Bronchial epithelial cell (primary cell): ENCODE measurements around the gene MPV17L. TPM values are rescaled to one million over a fixed set of nuclear protein-coding genes. Genes with fewer than 3 reads are reported as not detected.

ENCODE experiments used
- DNase-seq: peaks from one replicate; pipeline ENCODE4 v3.0.0-alpha.2; 2010; ENCODE audit warnings: low read depth
- FAIRE-seq: peaks from 2 replicates; lab custom pipeline; 2011; peaks lifted over from hg19 to GRCh38; lab: Jason Lieb, UNC
- H3K27me3 ChIP-seq: 2 replicates; pipeline ENCODE4 v1.5.1; 2011; ENCODE audit warnings: low read length; ENCODE audit not compliant: control insufficient read depth, insufficient read depth
- H3K36me3 ChIP-seq: 2 replicates; pipeline ENCODE4 v1.5.1; 2011; ENCODE audit warnings: low read length; ENCODE audit not compliant: control insufficient read depth, insufficient read depth
- H3K4me3 ChIP-seq: 2 replicates; pipeline ENCODE4 v1.5.1; 2011; ENCODE audit warnings: mild to moderate bottlenecking, low read depth, low read length, control low read depth
- total RNA-seq: library from RNA; depleted of rRNA; stranded (reverse); fragments of >200 nt; gene quantifications from 2 replicates; pipeline ENCODE4 v1.2.1, GENCODE V29; 2014
- TF ChIP-seq, protein P1 (sequence below): IDR thresholded peaks from 2 replicates; pipeline ENCODE4 v1.5.1; 2011; ENCODE audit warnings: mild to moderate bottlenecking, moderate library complexity, low read length, control low read depth, inconsistent platforms; ENCODE audit not compliant: insufficient read depth, severe bottlenecking

The MPV17L gene
- total RNA-seq, 1 donor from 2014 or later: 0.53 TPM

DNA sequence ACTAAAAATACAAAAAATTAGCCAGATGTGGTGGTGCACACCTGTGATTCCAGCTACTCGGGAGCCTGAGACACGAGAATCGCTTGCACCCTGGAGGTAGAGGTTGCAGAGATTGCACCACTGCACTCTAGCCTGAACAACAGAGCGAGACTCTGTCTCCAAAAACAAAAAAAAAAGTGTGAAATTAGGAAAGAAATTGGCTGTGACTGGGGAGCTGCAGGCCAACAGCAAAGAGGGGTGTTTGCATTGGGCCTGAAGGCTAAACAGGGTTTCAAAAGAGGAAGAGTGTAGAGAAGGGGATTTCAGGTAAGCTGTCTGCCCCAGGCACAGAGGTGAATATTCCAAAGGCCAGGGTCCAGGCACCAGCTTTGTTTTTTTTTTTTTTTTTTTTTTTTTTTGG lies 48.2 kb downstream of the MPV17L start:
- H3K36me3 ChIP-seq: no peaks in the 10 kb centered on the region
- no peak overlapping the region for H3K4me3 ChIP-seq
- no peak for FAIRE-seq
- DNase-seq: no peak
- no peaks in the 10 kb centered on the region for H3K27me3 ChIP-seq
- TF ChIP-seq, protein P1, sequence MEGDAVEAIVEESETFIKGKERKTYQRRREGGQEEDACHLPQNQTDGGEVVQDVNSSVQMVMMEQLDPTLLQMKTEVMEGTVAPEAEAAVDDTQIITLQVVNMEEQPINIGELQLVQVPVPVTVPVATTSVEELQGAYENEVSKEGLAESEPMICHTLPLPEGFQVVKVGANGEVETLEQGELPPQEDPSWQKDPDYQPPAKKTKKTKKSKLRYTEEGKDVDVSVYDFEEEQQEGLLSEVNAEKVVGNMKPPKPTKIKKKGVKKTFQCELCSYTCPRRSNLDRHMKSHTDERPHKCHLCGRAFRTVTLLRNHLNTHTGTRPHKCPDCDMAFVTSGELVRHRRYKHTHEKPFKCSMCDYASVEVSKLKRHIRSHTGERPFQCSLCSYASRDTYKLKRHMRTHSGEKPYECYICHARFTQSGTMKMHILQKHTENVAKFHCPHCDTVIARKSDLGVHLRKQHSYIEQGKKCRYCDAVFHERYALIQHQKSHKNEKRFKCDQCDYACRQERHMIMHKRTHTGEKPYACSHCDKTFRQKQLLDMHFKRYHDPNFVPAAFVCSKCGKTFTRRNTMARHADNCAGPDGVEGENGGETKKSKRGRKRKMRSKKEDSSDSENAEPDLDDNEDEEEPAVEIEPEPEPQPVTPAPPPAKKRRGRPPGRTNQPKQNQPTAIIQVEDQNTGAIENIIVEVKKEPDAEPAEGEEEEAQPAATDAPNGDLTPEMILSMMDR: no peak

- FAIRE-seq: no peak
- DNase-seq: no peak
- H3K36me3 ChIP-seq: no peaks in the 10 kb centered on the region
- TF ChIP-seq, protein P1: no peak
- H3K4me3 ChIP-seq: no peak overlapping the region
- no peaks in the 10 kb centered on the region for H3K27me3 ChIP-seq
These were observed 48.7 kb downstream of the MPV17L start for GRCh38 chr16:15444264-15444663.

DNA sequence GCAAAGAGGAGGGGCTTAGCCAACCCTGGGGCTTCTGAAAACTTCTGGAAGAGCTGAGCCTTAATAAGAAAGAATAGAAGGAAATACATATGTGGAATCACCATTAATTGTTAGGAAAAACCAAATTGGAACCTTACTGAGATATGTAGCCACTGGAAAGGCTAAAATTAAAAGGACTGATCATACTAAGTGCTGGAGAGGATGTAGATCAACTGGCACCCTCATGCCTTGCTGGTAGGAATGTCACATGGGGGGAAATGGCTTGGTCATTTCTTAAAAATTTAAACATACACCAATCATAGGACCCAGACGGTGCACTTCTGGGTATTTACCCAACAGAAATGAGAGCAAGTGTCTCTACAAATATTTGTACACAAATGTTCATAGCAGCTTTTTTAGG lies 49.9 kb downstream of the MPV17L start:
- no peaks in the 10 kb centered on the region for H3K27me3 ChIP-seq
- no peak for FAIRE-seq
- H3K4me3 ChIP-seq: no peak overlapping the region
- no peaks in the 10 kb centered on the region for H3K36me3 ChIP-seq
- TF ChIP-seq, protein P1: no peak
- DNase-seq: no peak

GRCh38 chr16:15446901-15447300 lies 51.3 kb downstream of the MPV17L start:
- no peak for FAIRE-seq
- TF ChIP-seq, protein P1: no peak

DNA sequence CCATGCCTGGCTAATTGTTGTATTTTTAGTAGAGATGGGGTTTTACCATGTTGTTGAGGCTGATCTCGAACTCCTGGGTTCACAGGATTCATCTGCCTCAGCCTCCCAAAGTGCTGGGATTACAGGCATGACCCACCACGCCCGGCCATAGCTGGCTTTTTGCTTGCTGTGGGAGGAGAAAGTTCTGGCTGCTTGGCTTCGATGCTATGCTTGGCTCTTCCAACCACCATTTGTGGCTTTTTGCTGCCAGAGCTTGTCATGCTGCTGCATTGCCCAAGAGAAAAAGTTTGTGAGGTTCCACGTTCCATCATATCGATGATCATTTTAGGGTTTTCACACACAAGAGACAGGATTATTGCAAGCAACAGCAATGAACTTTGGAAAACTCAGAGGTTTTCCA lies 55.1 kb downstream of the MPV17L start:
- DNase-seq (no peak), FAIRE-seq (no peak)
- TF ChIP-seq, protein P1: no peak
- Histone ChIP-seq H3K36me3 (no peaks in the 10 kb centered on the region), H3K27me3 (no peaks in the 10 kb centered on the region), H3K4me3 (no peak overlapping the region)

More at GRCh38 chr16:15446901-15447300, 51.3 kb downstream of the MPV17L start:
- no peak for DNase-seq
- Histone ChIP-seq H3K36me3 (no peaks in the 10 kb centered on the region), H3K27me3 (no peaks in the 10 kb centered on the region), H3K4me3 (no peak overlapping the region)

GRCh38 chr16:15451098-15451731 lies 55.7 kb downstream of the MPV17L start:
- no peak for FAIRE-seq

More at GRCh38 chr16:15451098-15451731, 55.7 kb downstream of the MPV17L start:
- H3K36me3 ChIP-seq: no peaks in the 10 kb centered on the region
- DNase-seq: no peak
- no peak overlapping the region for H3K4me3 ChIP-seq
- TF ChIP-seq, protein P1: no peak
- no peaks in the 10 kb centered on the region for H3K27me3 ChIP-seq
